GM12878 (cell line): Measurements from ENCODE around the gene HCK. TPM values are rescaled to one million over a fixed set of nuclear protein-coding genes. Genes with fewer than 3 reads are reported as not detected.

Experiments
- ATAC-seq: fragments of 200-7000 bp; cut with Tn5 transposase; 3 replicates; pipeline ENCODE4 v1.9.1; 2020; ENCODE audit warnings: mild to moderate bottlenecking, moderate library complexity
- BruUV-seq: library from RNA; stranded (reverse); fragments of 400-500 nt; replicated peaks from 2 replicates; lab custom pipeline; 2021; lab: Mats Ljungman, UMichigan
- CTCF ChIA-PET: fragments of 300-600 bp; sonication (Branson Sonifier 250); formaldehyde crosslinking; extraction: SDS; loops from one replicate; lab custom pipeline; 2021; ENCODE audit warnings: inconsistent platforms; lab: Yijun Ruan, JAX
- POLR2A ChIA-PET: fragments of 350-600 bp; formaldehyde crosslinking; extraction: SDS; loops from one replicate; lab custom pipeline; 2021; ENCODE audit warnings: inconsistent platforms; lab: Charles Lee
- RAD21 ChIA-PET: fragments of 300-600 bp; sonication (Branson Sonifier 250); formaldehyde crosslinking; loops from one replicate; lab custom pipeline; 2023; ENCODE audit warnings: antibody characterized with exemption; ENCODE audit not compliant: unreplicated experiment; lab: Charles Lee
- SMC1A ChIA-PET: fragments of 300-600 bp; sonication (Branson Sonifier 250); formaldehyde crosslinking; loops from one replicate; lab custom pipeline; 2023; ENCODE audit not compliant: unreplicated experiment, uncharacterized antibody; lab: Charles Lee
- DNase-seq: peaks from one replicate; pipeline ENCODE4 v3.0.0-alpha.2; 2011; ENCODE audit warnings: low read depth, low spot score
- FAIRE-seq: peaks from 3 replicates; lab custom pipeline; 2011; peaks lifted over from hg19 to GRCh38; lab: Jason Lieb, UNC
- H2AFZ ChIP-seq: 2 replicates; pipeline ENCODE4 v1.6.0; 2011; ENCODE audit warnings: low read depth, low read length, control low read depth; ENCODE audit not compliant: control insufficient read depth
- H3K27ac ChIP-seq: 2 replicates; pipeline ENCODE4 v1.5.1; 2011; ENCODE audit warnings: control low read depth; ENCODE audit not compliant: control insufficient read depth, insufficient read depth
- H3K27me3 ChIP-seq, 2 experiments: replicated peaks in 1 of 2; 2 replicates each; pipeline versions ENCODE4 v1.6.0 to v1.6.1; 2011; ENCODE audit warnings: low read length in 1 of 2; ENCODE audit not compliant: control insufficient read depth in 2 of 2, insufficient read depth in 2 of 2
- H3K36me3 ChIP-seq, 2 experiments: 2 replicates each; pipeline ENCODE4 v1.5.1; 2011; ENCODE audit warnings: low read length in 1 of 2; ENCODE audit not compliant: control insufficient read depth in 2 of 2, insufficient read depth in 2 of 2
- H3K4me1 ChIP-seq: 2 replicates; pipeline ENCODE4 v1.6.1; 2011; ENCODE audit warnings: mild to moderate bottlenecking, low read length, moderate library complexity, mixed read lengths; ENCODE audit not compliant: control insufficient read depth, insufficient read depth
- H3K4me2 ChIP-seq: 2 replicates; pipeline ENCODE4 v1.6.0; 2011; ENCODE audit warnings: control low read depth; ENCODE audit not compliant: control insufficient read depth, insufficient read depth
- H3K4me3 ChIP-seq: fragments of 200-600 bp; sonication (generic); 2 replicates; pipeline ENCODE4 v1.5.1; 2016
- H3K79me2 ChIP-seq: 2 replicates; pipeline ENCODE4 v1.6.0; 2011; ENCODE audit warnings: low read length; ENCODE audit not compliant: control insufficient read depth, insufficient read depth
- H3K9ac ChIP-seq: 2 replicates; pipeline ENCODE4 v1.8.0; 2011; ENCODE audit warnings: low read length, control low read depth, mixed read lengths; ENCODE audit not compliant: control insufficient read depth, insufficient read depth
- H3K9me3 ChIP-seq: replicated peaks from 3 replicates; pipeline ENCODE4 v1.5.1; 2011; ENCODE audit warnings: mild to moderate bottlenecking, low read length; ENCODE audit not compliant: control insufficient read depth, insufficient read depth
- H4K20me1 ChIP-seq: 2 replicates; pipeline ENCODE4 v1.6.0; 2011; ENCODE audit not compliant: control insufficient read depth, insufficient read depth
- BCLAF1 ChIP-seq: fragments of 450-650 bp; IDR thresholded peaks from 2 replicates; pipeline ENCODE4 v1.6.1; 2017; ENCODE audit warnings: antibody characterized with exemption, mild to moderate bottlenecking, moderate library complexity
- ESRRA ChIP-seq: IDR thresholded peaks from 2 replicates; pipeline ENCODE4 v1.6.1; 2012; ENCODE audit warnings: mild to moderate bottlenecking, low read length, improper control_type of control experiment
- HDAC6 ChIP-seq: fragments of 200-600 bp; sonication (generic); IDR thresholded peaks from one replicate; pipeline ENCODE4 v1.8.0; 2017; ENCODE audit warnings: antibody characterized with exemption; ENCODE audit not compliant: unreplicated experiment
- MXI1 ChIP-seq: fragments of 150-350 bp; IDR thresholded peaks from 2 replicates; pipeline ENCODE4 v1.6.1; 2011; ENCODE audit warnings: low read depth, mild to moderate bottlenecking, inconsistent platforms, low read length, improper control_type of control experiment
- NR2C1 ChIP-seq: fragments of 450-650 bp; IDR thresholded peaks from 2 replicates; pipeline ENCODE4 v1.6.1; 2017; ENCODE audit warnings: antibody characterized with exemption, mild to moderate bottlenecking, moderate library complexity
- RELA ChIP-seq: fragments of 450-650 bp; IDR thresholded peaks from 2 replicates; pipeline ENCODE4 v1.8.0; 2014; ENCODE audit warnings: borderline replicate concordance; ENCODE audit not compliant: partially characterized antibody
- SMAD1 ChIP-seq: fragments of 450-650 bp; IDR thresholded peaks from 2 replicates; pipeline ENCODE4 v1.6.1; 2018; ENCODE audit warnings: mild to moderate bottlenecking, low read depth; ENCODE audit not compliant: partially characterized antibody
- ZBTB4 ChIP-seq: fragments of 450-650 bp; formaldehyde crosslinking; IDR thresholded peaks from 2 replicates; pipeline ENCODE4 v1.4.0; 2022; ENCODE audit warnings: mild to moderate bottlenecking, moderate library complexity
- ZNF687 ChIP-seq: fragments of 450-650 bp; IDR thresholded peaks from 2 replicates; pipeline ENCODE4 v1.6.1; 2017; ENCODE audit warnings: mild to moderate bottlenecking, moderate library complexity
- WGBS: methylation state at CpG from one replicate; pipeline ENCODE4 v1.1.6; 2016; ENCODE audit warnings: low lambda C conversion rate; ENCODE audit not compliant: insufficient replicate concordance, insufficient coverage; ENCODE audit errors: missing lambda C conversion rate; 5-methylcytosine and 5-hydroxymethylcytosine counted together
- in situ Hi-C: fragments of 300-500 bp; cut with MboI; formaldehyde crosslinking; loops from 9 replicates; pipeline ENCODE4 v1.14.3; 2018; ENCODE audit warnings: mixed read lengths
- intact Hi-C: fragments of 100-400 bp; cut with micrococcal nuclease; formaldehyde crosslinking; loops from one replicate; pipeline ENCODE4 v1.14.2; 2022; ENCODE audit not compliant: unreplicated experiment
- polyA plus RNA-seq, 11 experiments: library from polyadenylated mRNA; depleted of rRNA in 4 of 11; unstranded in 6 of 11; stranded (reverse) in 5 of 11; fragments of >200 nt; fragmentation: Nextera tagmentation in 4 of 11; fragmentation: Illumina TruSeq in 1 of 11; extraction: Ambion mirVana in 4 of 11; extraction: Trizol in 1 of 11; gene quantifications; 1 replicate in 1 of 11; 2 replicates in 10 of 11; pipeline versions ENCODE4 v1.2.1 to v1.2.3, GENCODE V29; 2011 to 2016; ENCODE audit warnings: inconsistent platforms in 2 of 11, missing spikeins in 2 of 11, low read depth in 1 of 11
- total RNA-seq, 4 experiments: library from RNA; depleted of rRNA in 3 of 4; stranded (reverse); fragments of >200 nt in 3 of 4; fragmentation: Illumina TruSeq in 1 of 4; extraction: Trizol in 1 of 4; gene quantifications; 2 replicates each; pipeline versions ENCODE4 v1.2.1 to v1.2.3, GENCODE V29; 2013 to 2021
- TF ChIP-seq, protein P1 (sequence below): IDR thresholded peaks from 2 replicates; pipeline ENCODE4 v1.6.1; 2011; ENCODE audit warnings: mild to moderate bottlenecking, low read depth, low read length, moderate library complexity; ENCODE audit not compliant: insufficient replicate concordance

HCK gene
- total and polyA plus RNA-seq, 10 of the 15 experiments (the other 5 are each of a cell fraction or from before 2014, with no cell fraction given) = 1.3 to 30.3 (median 18.5) TPM

- Histone ChIP-seq H3K36me3 (no peaks in the 10 kb centered on the region), H4K20me1 (no peaks in the 10 kb centered on the region), H3K27me3 (no peaks in the 10 kb centered on the region), H3K4me2 (no peak overlapping the region), H3K9me3 (no peaks in the 10 kb centered on the region), H2AFZ (no peak overlapping the region), H3K4me1 (no peaks in the 10 kb centered on the region), H3K27ac (no peak overlapping the region), H3K79me2 (no peaks in the 10 kb centered on the region), H3K9ac (no peak overlapping the region), H3K4me3 (no peak overlapping the region)
- FAIRE-seq = no peak
- RAD21 ChIA-PET = interaction anchor here (1.3 to 2.3 kb wide), 2 partner anchors 16 to 40 kb away, joined by 4 to 6 read pairs; no protein-coding TSS in a partner anchor
- ATAC-seq = no peak
- CTCF ChIA-PET = interaction anchor here (1.0 to 1.4 kb wide), 4 partner anchors 14 to 441 kb away, joined by 3 read pairs; no protein-coding TSS in a partner anchor
- intact Hi-C loops = no loop called here
- DNase-seq = no peak
- POLR2A ChIA-PET = interaction anchor here (1.0 kb wide), 1 partner anchor 11 kb away, joined by 3 read pairs; no protein-coding TSS in a partner anchor
- in situ Hi-C loops = no loop called here
- 89% methylated on average over 1 of the region's 1 CpG for WGBS
- SMC1A ChIA-PET = interaction anchor here (1.0 to 1.7 kb wide), 2 partner anchors 10 to 16 kb away, joined by 3 to 6 read pairs; no protein-coding TSS in a partner anchor
- BruUV-seq = no TSS peak
- TF ChIP-seq, protein P1, sequence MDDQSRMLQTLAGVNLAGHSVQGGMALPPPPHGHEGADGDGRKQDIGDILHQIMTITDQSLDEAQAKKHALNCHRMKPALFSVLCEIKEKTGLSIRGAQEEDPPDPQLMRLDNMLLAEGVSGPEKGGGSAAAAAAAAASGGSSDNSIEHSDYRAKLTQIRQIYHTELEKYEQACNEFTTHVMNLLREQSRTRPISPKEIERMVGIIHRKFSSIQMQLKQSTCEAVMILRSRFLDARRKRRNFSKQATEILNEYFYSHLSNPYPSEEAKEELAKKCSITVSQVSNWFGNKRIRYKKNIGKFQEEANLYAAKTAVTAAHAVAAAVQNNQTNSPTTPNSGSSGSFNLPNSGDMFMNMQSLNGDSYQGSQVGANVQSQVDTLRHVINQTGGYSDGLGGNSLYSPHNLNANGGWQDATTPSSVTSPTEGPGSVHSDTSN = no peak
- TF ChIP-seq ZBTB4 (CRISPR knock-in tag) (no peak), RELA (no peak), NR2C1 (no peak), MXI1 (no peak), SMAD1 (no peak), ZNF687 (no peak), BCLAF1 (no peak), HDAC6 (no peak), ESRRA (no peak)
Observed at GRCh38 chr20:32075534-32075933, 23.5 kb downstream of the HCK start.
